Measurements from ENCODE around the gene CNKSR3.

CNKSR3 gene

GRCh38 chr6:154506991-154507898, 3.2 kb downstream of the CNKSR3 start:
- H3K36me3 ChIP-seq (replicated peaks in 1 of 2; ENCODE audit: control insufficient read depth in 2 of 2, insufficient read depth in 2 of 2, low read length in 2 of 2), result peaks cover 0 to 1% of the 10 kb centered on the region in 2 donors
- H3K18ac ChIP-seq (ENCODE audit: low read length), result no peak overlapping the region
- peaks cover 8 to 10% of the 10 kb centered on the region in 2 donors for H3K4me1 ChIP-seq (ENCODE audit: control insufficient read depth in 2 of 2, insufficient read depth in 1 of 2, low read depth in 1 of 2, low read length in 2 of 2)
- no peaks in the 10 kb centered on the region for H3K9me3 ChIP-seq (replicated peaks in 1 of 2; ENCODE audit: control insufficient read depth in 2 of 2, insufficient read depth in 1 of 2, low read depth in 1 of 2, low read length in 2 of 2)
- no CpG with 5 or more reads among the region's 14 CpGs for WGBS, 2 donors (ENCODE audit: extremely low coverage in 2 of 2, insufficient read length in 2 of 2, insufficient replicate concordance in 1 of 2)
- no peak overlapping the region for H2AK5ac ChIP-seq (ENCODE audit: low read depth, low read length)
- H4K91ac ChIP-seq (ENCODE audit: low read depth, low read length, poor library complexity), result no peak overlapping the region
- no peak overlapping the region for H2BK120ac ChIP-seq (ENCODE audit: low read depth, low read length)
- peaks cover 2% of the 10 kb centered on the region for H3K79me1 ChIP-seq (ENCODE audit: low read depth, low read length)
- no peak overlapping the region for H3K4me3 ChIP-seq (ENCODE audit: low read length in 2 of 2)
- H3K14ac ChIP-seq (ENCODE audit: low read length), result no peak overlapping the region
- H3K27me3 ChIP-seq (ENCODE audit: control insufficient read depth in 3 of 3, insufficient read depth in 3 of 3, low read depth in 1 of 3, low read length in 3 of 3), result no peaks in the 10 kb centered on the region
- no peak overlapping the region for H3K4me2 ChIP-seq (ENCODE audit: insufficient read depth, low read length, poor library complexity, severe bottlenecking)
- no peak overlapping the region for H3K9ac ChIP-seq (ENCODE audit: low read depth, low read length, poor library complexity)
- no peak overlapping the region for H2AFZ ChIP-seq (ENCODE audit: low read length)
- H3K27ac ChIP-seq (replicated peaks; ENCODE audit: low read length), result no peak overlapping the region
- no peak overlapping the region for H2BK12ac ChIP-seq (ENCODE audit: low read length)
- H3K23ac ChIP-seq (ENCODE audit: low read depth, low read length, poor library complexity), result no peak overlapping the region
- no peak for DNase-seq (ENCODE audit: low spot score)
- no peak overlapping the region for H2BK15ac ChIP-seq (ENCODE audit: low read length)
- H4K8ac ChIP-seq (ENCODE audit: low read depth, low read length), result no peak overlapping the region
- H3K4ac ChIP-seq (ENCODE audit: low read length), result no peak overlapping the region
- no peak overlapping the region for H2BK5ac ChIP-seq (ENCODE audit: low read length)

- H3K9me3 ChIP-seq (replicated peaks in 1 of 2; ENCODE audit: control insufficient read depth in 2 of 2, insufficient read depth in 1 of 2, low read depth in 1 of 2, low read length in 2 of 2), result no peaks in the 10 kb centered on the region
- no peak overlapping the region for H2BK15ac ChIP-seq (ENCODE audit: low read length)
- H2BK5ac ChIP-seq (ENCODE audit: low read length), result no peak overlapping the region
- no peak overlapping the region for H2BK120ac ChIP-seq (ENCODE audit: low read depth, low read length)
- peaks cover 7 to 8% of the 10 kb centered on the region in 2 donors for H3K4me1 ChIP-seq (ENCODE audit: control insufficient read depth in 2 of 2, insufficient read depth in 1 of 2, low read depth in 1 of 2, low read length in 2 of 2)
- no peak for DNase-seq (ENCODE audit: low spot score)
- H2BK12ac ChIP-seq (ENCODE audit: low read length), result no peak overlapping the region
- H4K8ac ChIP-seq (ENCODE audit: low read depth, low read length), result no peak overlapping the region
- H3K9ac ChIP-seq (ENCODE audit: low read depth, low read length, poor library complexity), result no peak overlapping the region
- H2AFZ ChIP-seq (ENCODE audit: low read length), result no peak overlapping the region
- H3K4me3 ChIP-seq (ENCODE audit: low read length in 2 of 2), result no peak overlapping the region
- H3K4ac ChIP-seq (ENCODE audit: low read length), result no peak overlapping the region
- no CpG with 5 or more reads among the region's 9 CpGs for WGBS, 2 donors (ENCODE audit: extremely low coverage in 2 of 2, insufficient read length in 2 of 2, insufficient replicate concordance in 1 of 2)
- no peak overlapping the region for H3K23ac ChIP-seq (ENCODE audit: low read depth, low read length, poor library complexity)
- no peak overlapping the region for H3K18ac ChIP-seq (ENCODE audit: low read length)
- H3K27me3 ChIP-seq (ENCODE audit: control insufficient read depth in 3 of 3, insufficient read depth in 3 of 3, low read depth in 1 of 3, low read length in 3 of 3), result no peaks in the 10 kb centered on the region
- no peak overlapping the region for H3K14ac ChIP-seq (ENCODE audit: low read length)
- H3K27ac ChIP-seq (replicated peaks; ENCODE audit: low read length), result no peak overlapping the region
- peaks cover 0 to 1% of the 10 kb centered on the region in 2 donors for H3K36me3 ChIP-seq (replicated peaks in 1 of 2; ENCODE audit: control insufficient read depth in 2 of 2, insufficient read depth in 2 of 2, low read length in 2 of 2)
- no peak overlapping the region for H2AK5ac ChIP-seq (ENCODE audit: low read depth, low read length)
- H3K4me2 ChIP-seq (ENCODE audit: insufficient read depth, low read length, poor library complexity, severe bottlenecking), result no peak overlapping the region
- H4K91ac ChIP-seq (ENCODE audit: low read depth, low read length, poor library complexity), result no peak overlapping the region
- peaks cover 2% of the 10 kb centered on the region for H3K79me1 ChIP-seq (ENCODE audit: low read depth, low read length)
Measured at GRCh38 chr6:154506582-154506981, 3.9 kb downstream of the CNKSR3 start.

DNA sequence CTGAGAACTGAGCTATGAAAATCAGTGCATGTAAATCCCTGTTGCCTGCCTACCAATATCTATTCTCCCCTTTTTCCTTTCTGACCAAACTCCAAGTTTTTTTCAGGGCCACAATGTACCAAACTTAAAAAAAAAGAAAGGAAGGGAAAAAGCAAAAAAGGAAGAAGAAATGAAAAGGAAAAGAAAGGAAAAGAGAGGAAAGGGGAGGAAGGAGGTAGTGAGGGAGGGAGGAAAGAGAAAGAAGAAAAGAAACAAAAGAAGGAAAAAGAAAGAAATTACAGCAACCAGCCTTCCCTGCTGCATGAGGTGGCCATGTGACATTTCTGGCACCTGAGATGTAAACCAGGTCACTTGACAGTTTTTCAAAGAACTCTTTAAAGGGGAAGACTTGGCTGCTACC, 4.4 kb downstream of the CNKSR3 start:
- no peak overlapping the region for H2AFZ ChIP-seq (ENCODE audit: low read length)
- peaks cover 0 to 1% of the 10 kb centered on the region in 2 donors for H3K36me3 ChIP-seq (replicated peaks in 1 of 2; ENCODE audit: control insufficient read depth in 2 of 2, insufficient read depth in 2 of 2, low read length in 2 of 2)
- H3K4me1 ChIP-seq (ENCODE audit: control insufficient read depth in 2 of 2, insufficient read depth in 1 of 2, low read depth in 1 of 2, low read length in 2 of 2), result peaks cover 7 to 8% of the 10 kb centered on the region in 2 donors
- H3K14ac ChIP-seq (ENCODE audit: low read length), result no peak overlapping the region
- H3K4ac ChIP-seq (ENCODE audit: low read length), result no peak overlapping the region
- H3K18ac ChIP-seq (ENCODE audit: low read length), result no peak overlapping the region
- H3K27ac ChIP-seq (replicated peaks; ENCODE audit: low read length), result no peak overlapping the region
- H3K27me3 ChIP-seq (ENCODE audit: control insufficient read depth in 3 of 3, insufficient read depth in 3 of 3, low read depth in 1 of 3, low read length in 3 of 3), result no peaks in the 10 kb centered on the region
- H3K9me3 ChIP-seq (replicated peaks in 1 of 2; ENCODE audit: control insufficient read depth in 2 of 2, insufficient read depth in 1 of 2, low read depth in 1 of 2, low read length in 2 of 2), result no peaks in the 10 kb centered on the region
- no peak overlapping the region for H3K4me2 ChIP-seq (ENCODE audit: insufficient read depth, low read length, poor library complexity, severe bottlenecking)
- H2BK12ac ChIP-seq (ENCODE audit: low read length), result no peak overlapping the region
- no peak overlapping the region for H3K9ac ChIP-seq (ENCODE audit: low read depth, low read length, poor library complexity)
- no peak for DNase-seq (ENCODE audit: low spot score)
- no peak overlapping the region for H3K23ac ChIP-seq (ENCODE audit: low read depth, low read length, poor library complexity)
- no peak overlapping the region for H2BK5ac ChIP-seq (ENCODE audit: low read length)
- H3K4me3 ChIP-seq (ENCODE audit: low read length in 2 of 2), result no peak overlapping the region
- peaks cover 2% of the 10 kb centered on the region for H3K79me1 ChIP-seq (ENCODE audit: low read depth, low read length)
- H2BK120ac ChIP-seq (ENCODE audit: low read depth, low read length), result no peak overlapping the region
- no peak overlapping the region for H2BK15ac ChIP-seq (ENCODE audit: low read length)
- H4K8ac ChIP-seq (ENCODE audit: low read depth, low read length), result no peak overlapping the region
- no peak overlapping the region for H2AK5ac ChIP-seq (ENCODE audit: low read depth, low read length)
- no peak overlapping the region for H4K91ac ChIP-seq (ENCODE audit: low read depth, low read length, poor library complexity)

DNA sequence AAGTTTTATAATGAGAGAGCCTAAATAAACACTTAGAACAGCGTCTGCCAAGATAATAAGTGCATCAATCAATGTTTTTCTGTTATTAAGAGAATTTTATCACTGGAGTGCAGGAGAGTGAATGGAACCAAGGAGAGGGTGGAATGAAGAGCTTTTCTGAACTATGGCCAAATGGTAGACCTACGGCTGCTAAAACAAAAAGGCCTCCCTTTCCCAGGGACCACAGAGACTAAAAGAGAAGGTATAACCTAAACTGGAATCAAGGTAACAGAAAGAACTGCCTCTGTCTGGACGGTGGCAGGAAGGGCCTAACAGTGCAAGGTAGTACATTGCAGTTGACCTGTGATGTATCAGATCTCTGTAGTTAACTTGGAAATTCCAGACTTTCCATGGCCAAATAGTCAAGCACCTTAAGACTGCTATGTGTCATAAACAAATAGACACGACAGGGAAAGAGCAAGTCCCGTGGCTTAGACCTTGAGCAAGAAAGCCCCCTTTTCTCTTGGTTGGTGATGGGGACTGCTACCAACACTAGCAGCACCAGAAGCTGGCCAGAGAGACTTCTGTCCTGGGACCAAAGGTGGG, 5.5 kb downstream of the CNKSR3 start:
- Histone ChIP-seq H2BK120ac (ENCODE audit: low read depth, low read length) (no peak overlapping the region), H3K14ac (ENCODE audit: low read length) (no peak overlapping the region), H2BK12ac (ENCODE audit: low read length) (no peak overlapping the region), H4K91ac (ENCODE audit: low read depth, low read length, poor library complexity) (no peak overlapping the region), H3K4me1 (ENCODE audit: control insufficient read depth in 2 of 2, insufficient read depth in 1 of 2, low read depth in 1 of 2, low read length in 2 of 2) (peaks cover 7 to 8% of the 10 kb centered on the region in 2 donors), H3K79me1 (ENCODE audit: low read depth, low read length) (peaks cover 2% of the 10 kb centered on the region), H2BK5ac (ENCODE audit: low read length) (no peak overlapping the region), H3K27ac (replicated peaks; ENCODE audit: low read length) (no peak overlapping the region), H3K36me3 (replicated peaks in 1 of 2; ENCODE audit: control insufficient read depth in 2 of 2, insufficient read depth in 2 of 2, low read length in 2 of 2) (peaks cover 0 to 1% of the 10 kb centered on the region in 2 donors), H3K4me2 (ENCODE audit: insufficient read depth, low read length, poor library complexity, severe bottlenecking) (no peak overlapping the region), H3K23ac (ENCODE audit: low read depth, low read length, poor library complexity) (no peak overlapping the region), H4K8ac (ENCODE audit: low read depth, low read length) (no peak overlapping the region), H2AK5ac (ENCODE audit: low read depth, low read length) (no peak overlapping the region), H3K4ac (ENCODE audit: low read length) (no peak overlapping the region), H3K9me3 (replicated peaks in 1 of 2; ENCODE audit: control insufficient read depth in 2 of 2, insufficient read depth in 1 of 2, low read depth in 1 of 2, low read length in 2 of 2) (no peaks in the 10 kb centered on the region), H3K9ac (ENCODE audit: low read depth, low read length, poor library complexity) (no peak overlapping the region), H2AFZ (ENCODE audit: low read length) (no peak overlapping the region), H3K4me3 (ENCODE audit: low read length in 2 of 2) (no peak overlapping the region), H3K18ac (ENCODE audit: low read length) (no peak overlapping the region), H3K27me3 (ENCODE audit: control insufficient read depth in 3 of 3, insufficient read depth in 3 of 3, low read depth in 1 of 3, low read length in 3 of 3) (no peaks in the 10 kb centered on the region), H2BK15ac (ENCODE audit: low read length) (no peak overlapping the region)
- no peak for DNase-seq (ENCODE audit: low spot score)
- WGBS, 2 donors (ENCODE audit: extremely low coverage in 2 of 2, insufficient read length in 2 of 2, insufficient replicate concordance in 1 of 2), result no CpG with 5 or more reads among the region's 5 CpGs
